Stimulated activated CD4-positive, alpha-beta T cell treated with anti-CD3 and anti-CD28 coated beads, Interleukin-1b, Interleukin-23, amount 100 ng/mL, for 48 hours (primary cell): ENCODE measurements around the gene ZNF664.
"Not testable (repeated sequence)": the region's sequence is repeated elsewhere in the genome, so short reads cannot be mapped to it uniquely, and the experiment has no call there.

Experiments
- DNase-seq: peaks from one replicate; pipeline ENCODE4 v3.0.0-alpha.2; 2020

The ZNF664 gene

GRCh38 chr12:123942238-123942653 lies 30.8 kb upstream of the ZNF664 start:
- no peak for DNase-seq

GRCh38 chr12:123942911-123943648 lies 29.9 kb upstream of the ZNF664 start:
- no peak for DNase-seq

- no peak for DNase-seq
Observed at GRCh38 chr12:123943816-123944215, 29.2 kb upstream of the ZNF664 start.

- no peak for DNase-seq
Observed at GRCh38 chr12:123944696-123945095, 28.3 kb upstream of the ZNF664 start.

GRCh38 chr12:123945287-123946151 lies 27.5 kb upstream of the ZNF664 start:
- no peak for DNase-seq

GRCh38 chr12:123946152-123946515 lies 26.9 kb upstream of the ZNF664 start:
- no peak for DNase-seq

- DNase-seq, result not testable (repeated sequence)
Observed at GRCh38 chr12:123946516-123947505, 26.2 kb upstream of the ZNF664 start.

GRCh38 chr12:123947531-123947930 lies 25.5 kb upstream of the ZNF664 start:
- DNase-seq, result not testable (repeated sequence)

- DNase-seq, result no peak
Observed at GRCh38 chr12:123948401-123948795, 24.6 kb upstream of the ZNF664 start.

- DNase-seq, result no peak
Observed at GRCh38 chr12:123948796-123949769, 23.9 kb upstream of the ZNF664 start.

- DNase-seq, result no peak
Observed at GRCh38 chr12:123949770-123950165, 23.2 kb upstream of the ZNF664 start.

GRCh38 chr12:123950476-123951349 lies 22.3 kb upstream of the ZNF664 start:
- DNase-seq, result no peak

- DNase-seq, result no peak
Observed at GRCh38 chr12:123951467-123951866, 21.5 kb upstream of the ZNF664 start.

GRCh38 chr12:123952037-123952436 lies 21.0 kb upstream of the ZNF664 start:
- DNase-seq, result no peak

- DNase-seq, result no peak
Observed at GRCh38 chr12:123954647-123955350, 18.2 kb upstream of the ZNF664 start.

GRCh38 chr12:123956249-123956648 lies 16.8 kb upstream of the ZNF664 start:
- DNase-seq, result no peak

- no peak for DNase-seq
Observed at GRCh38 chr12:123957196-123957595, 15.8 kb upstream of the ZNF664 start.

GRCh38 chr12:123958462-123958861 lies 14.6 kb upstream of the ZNF664 start:
- DNase-seq, result no peak

- DNase-seq, result no peak
Observed at GRCh38 chr12:123958876-123959275, 14.1 kb upstream of the ZNF664 start.
